ENCODE data around the gene PEDS1. TPM values are rescaled to one million over a fixed set of nuclear protein-coding genes. Genes with fewer than 3 reads are reported as not detected.

Gene PEDS1
- total and polyA plus RNA-seq, 2 of the 13 experiments (the other 11 are each of a cell fraction or from before 2014, with no cell fraction given): 30.5 to 93.9 TPM

DNA sequence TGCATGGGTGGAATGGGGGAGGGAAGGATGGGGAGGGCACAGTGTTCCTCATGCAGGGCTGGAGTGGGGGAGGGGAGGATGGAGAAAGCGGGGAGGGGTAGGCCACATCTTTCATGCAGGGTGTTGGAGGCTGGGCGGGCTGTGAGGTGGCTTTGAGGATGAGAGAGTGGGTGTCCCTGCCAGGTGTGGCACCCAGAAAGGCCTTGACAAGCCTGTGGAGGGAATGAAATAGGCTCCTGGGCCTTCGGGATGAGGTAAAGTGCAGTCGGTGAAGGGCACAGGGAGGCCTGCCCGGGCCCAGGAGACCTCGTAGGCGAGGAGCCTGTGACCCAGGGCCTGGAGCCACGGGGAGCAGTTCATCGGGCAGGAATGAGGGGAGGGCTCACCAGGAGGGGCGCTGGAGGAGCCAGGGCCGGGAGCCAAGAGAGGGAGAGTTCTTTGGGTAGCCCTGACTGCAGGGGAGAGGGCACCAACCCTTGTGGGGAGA, 44.7 kb upstream of the PEDS1 start (continued):
- TF ChIP-seq ZNF879 (CRISPR knock-in tag; IDR thresholded peaks at IDR 0.05) (no peak), SIX4 (CRISPR knock-in tag; IDR thresholded peaks at IDR 0.05) (no peak), ZNF780A (CRISPR knock-in tag; IDR thresholded peaks at IDR 0.05) (no peak), ZNF251 (CRISPR knock-in tag; IDR thresholded peaks at IDR 0.05) (no peak), ZNF83 (CRISPR knock-in tag; IDR thresholded peaks at IDR 0.05; ENCODE audit: borderline replicate concordance) (no peak), SPEN (CRISPR knock-in tag; IDR thresholded peaks at IDR 0.05; ENCODE audit: low read depth) (0 out of 2 replicates have a peak, but pooled peaks have one; percentile 25), ZNF619 (CRISPR knock-in tag; IDR thresholded peaks at IDR 0.05) (no peak), ZKSCAN1 (IDR thresholded peaks at IDR 0.05; ENCODE audit: low read length) (no peak), ATF7 (IDR thresholded peaks at IDR 0.05) (no peak), ATF7 (CRISPR knock-in tag; IDR thresholded peaks at IDR 0.05) (0 out of 2 replicates have a peak, but pooled peaks have one; percentile 41), SMAD9 (CRISPR knock-in tag; IDR thresholded peaks at IDR 0.05) (no peak)
- TF ChIP-seq, protein P1, sequence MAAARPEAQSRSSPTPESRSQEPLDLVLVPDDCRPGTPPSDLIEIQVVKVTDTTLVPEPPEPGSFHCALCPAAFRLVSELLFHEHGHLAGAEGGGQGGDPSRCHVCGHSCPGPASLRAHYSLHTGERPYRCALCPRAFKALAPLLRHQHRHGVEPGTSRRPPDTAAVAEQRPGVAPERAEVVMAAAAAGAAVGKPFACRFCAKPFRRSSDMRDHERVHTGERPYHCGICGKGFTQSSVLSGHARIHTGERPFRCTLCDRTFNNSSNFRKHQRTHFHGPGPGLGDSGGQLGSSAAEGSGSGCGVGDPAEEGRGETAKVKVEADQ (CRISPR knock-in tag; IDR thresholded peaks at IDR 0.05; ENCODE audit: borderline replicate concordance): no peak
- TF ChIP-seq, protein P2, sequence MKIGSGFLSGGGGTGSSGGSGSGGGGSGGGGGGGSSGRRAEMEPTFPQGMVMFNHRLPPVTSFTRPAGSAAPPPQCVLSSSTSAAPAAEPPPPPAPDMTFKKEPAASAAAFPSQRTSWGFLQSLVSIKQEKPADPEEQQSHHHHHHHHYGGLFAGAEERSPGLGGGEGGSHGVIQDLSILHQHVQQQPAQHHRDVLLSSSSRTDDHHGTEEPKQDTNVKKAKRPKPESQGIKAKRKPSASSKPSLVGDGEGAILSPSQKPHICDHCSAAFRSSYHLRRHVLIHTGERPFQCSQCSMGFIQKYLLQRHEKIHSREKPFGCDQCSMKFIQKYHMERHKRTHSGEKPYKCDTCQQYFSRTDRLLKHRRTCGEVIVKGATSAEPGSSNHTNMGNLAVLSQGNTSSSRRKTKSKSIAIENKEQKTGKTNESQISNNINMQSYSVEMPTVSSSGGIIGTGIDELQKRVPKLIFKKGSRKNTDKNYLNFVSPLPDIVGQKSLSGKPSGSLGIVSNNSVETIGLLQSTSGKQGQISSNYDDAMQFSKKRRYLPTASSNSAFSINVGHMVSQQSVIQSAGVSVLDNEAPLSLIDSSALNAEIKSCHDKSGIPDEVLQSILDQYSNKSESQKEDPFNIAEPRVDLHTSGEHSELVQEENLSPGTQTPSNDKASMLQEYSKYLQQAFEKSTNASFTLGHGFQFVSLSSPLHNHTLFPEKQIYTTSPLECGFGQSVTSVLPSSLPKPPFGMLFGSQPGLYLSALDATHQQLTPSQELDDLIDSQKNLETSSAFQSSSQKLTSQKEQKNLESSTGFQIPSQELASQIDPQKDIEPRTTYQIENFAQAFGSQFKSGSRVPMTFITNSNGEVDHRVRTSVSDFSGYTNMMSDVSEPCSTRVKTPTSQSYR (CRISPR knock-in tag; IDR thresholded peaks at IDR 0.05; ENCODE audit: borderline replicate concordance): peak; percentile 38; the same call in 1 of the 2 replicates
- TF ChIP-seq, protein P3, sequence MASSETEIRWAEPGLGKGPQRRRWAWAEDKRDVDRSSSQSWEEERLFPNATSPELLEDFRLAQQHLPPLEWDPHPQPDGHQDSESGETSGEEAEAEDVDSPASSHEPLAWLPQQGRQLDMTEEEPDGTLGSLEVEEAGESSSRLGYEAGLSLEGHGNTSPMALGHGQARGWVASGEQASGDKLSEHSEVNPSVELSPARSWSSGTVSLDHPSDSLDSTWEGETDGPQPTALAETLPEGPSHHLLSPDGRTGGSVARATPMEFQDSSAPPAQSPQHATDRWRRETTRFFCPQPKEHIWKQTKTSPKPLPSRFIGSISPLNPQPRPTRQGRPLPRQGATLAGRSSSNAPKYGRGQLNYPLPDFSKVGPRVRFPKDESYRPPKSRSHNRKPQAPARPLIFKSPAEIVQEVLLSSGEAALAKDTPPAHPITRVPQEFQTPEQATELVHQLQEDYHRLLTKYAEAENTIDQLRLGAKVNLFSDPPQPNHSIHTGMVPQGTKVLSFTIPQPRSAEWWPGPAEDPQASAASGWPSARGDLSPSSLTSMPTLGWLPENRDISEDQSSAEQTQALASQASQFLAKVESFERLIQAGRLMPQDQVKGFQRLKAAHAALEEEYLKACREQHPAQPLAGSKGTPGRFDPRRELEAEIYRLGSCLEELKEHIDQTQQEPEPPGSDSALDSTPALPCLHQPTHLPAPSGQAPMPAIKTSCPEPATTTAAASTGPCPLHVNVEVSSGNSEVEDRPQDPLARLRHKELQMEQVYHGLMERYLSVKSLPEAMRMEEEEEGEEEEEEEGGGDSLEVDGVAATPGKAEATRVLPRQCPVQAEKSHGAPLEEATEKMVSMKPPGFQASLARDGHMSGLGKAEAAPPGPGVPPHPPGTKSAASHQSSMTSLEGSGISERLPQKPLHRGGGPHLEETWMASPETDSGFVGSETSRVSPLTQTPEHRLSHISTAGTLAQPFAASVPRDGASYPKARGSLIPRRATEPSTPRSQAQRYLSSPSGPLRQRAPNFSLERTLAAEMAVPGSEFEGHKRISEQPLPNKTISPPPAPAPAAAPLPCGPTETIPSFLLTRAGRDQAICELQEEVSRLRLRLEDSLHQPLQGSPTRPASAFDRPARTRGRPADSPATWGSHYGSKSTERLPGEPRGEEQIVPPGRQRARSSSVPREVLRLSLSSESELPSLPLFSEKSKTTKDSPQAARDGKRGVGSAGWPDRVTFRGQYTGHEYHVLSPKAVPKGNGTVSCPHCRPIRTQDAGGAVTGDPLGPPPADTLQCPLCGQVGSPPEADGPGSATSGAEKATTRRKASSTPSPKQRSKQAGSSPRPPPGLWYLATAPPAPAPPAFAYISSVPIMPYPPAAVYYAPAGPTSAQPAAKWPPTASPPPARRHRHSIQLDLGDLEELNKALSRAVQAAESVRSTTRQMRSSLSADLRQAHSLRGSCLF (CRISPR knock-in tag; IDR thresholded peaks at IDR 0.05; ENCODE audit: borderline replicate concordance): no peak
- TF ChIP-seq, protein P4, sequence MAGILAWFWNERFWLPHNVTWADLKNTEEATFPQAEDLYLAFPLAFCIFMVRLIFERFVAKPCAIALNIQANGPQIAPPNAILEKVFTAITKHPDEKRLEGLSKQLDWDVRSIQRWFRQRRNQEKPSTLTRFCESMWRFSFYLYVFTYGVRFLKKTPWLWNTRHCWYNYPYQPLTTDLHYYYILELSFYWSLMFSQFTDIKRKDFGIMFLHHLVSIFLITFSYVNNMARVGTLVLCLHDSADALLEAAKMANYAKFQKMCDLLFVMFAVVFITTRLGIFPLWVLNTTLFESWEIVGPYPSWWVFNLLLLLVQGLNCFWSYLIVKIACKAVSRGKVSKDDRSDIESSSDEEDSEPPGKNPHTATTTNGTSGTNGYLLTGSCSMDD (CRISPR knock-in tag; IDR thresholded peaks at IDR 0.05): no peak
- TF ChIP-seq, protein P5, sequence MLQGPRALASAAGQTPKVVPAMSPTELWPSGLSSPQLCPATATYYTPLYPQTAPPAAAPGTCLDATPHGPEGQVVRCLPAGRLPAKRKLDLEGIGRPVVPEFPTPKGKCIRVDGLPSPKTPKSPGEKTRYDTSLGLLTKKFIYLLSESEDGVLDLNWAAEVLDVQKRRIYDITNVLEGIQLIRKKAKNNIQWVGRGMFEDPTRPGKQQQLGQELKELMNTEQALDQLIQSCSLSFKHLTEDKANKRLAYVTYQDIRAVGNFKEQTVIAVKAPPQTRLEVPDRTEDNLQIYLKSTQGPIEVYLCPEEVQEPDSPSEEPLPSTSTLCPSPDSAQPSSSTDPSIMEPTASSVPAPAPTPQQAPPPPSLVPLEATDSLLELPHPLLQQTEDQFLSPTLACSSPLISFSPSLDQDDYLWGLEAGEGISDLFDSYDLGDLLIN (CRISPR knock-in tag; IDR thresholded peaks at IDR 0.05; ENCODE audit: borderline replicate concordance): no peak
- TF ChIP-seq, protein P6, sequence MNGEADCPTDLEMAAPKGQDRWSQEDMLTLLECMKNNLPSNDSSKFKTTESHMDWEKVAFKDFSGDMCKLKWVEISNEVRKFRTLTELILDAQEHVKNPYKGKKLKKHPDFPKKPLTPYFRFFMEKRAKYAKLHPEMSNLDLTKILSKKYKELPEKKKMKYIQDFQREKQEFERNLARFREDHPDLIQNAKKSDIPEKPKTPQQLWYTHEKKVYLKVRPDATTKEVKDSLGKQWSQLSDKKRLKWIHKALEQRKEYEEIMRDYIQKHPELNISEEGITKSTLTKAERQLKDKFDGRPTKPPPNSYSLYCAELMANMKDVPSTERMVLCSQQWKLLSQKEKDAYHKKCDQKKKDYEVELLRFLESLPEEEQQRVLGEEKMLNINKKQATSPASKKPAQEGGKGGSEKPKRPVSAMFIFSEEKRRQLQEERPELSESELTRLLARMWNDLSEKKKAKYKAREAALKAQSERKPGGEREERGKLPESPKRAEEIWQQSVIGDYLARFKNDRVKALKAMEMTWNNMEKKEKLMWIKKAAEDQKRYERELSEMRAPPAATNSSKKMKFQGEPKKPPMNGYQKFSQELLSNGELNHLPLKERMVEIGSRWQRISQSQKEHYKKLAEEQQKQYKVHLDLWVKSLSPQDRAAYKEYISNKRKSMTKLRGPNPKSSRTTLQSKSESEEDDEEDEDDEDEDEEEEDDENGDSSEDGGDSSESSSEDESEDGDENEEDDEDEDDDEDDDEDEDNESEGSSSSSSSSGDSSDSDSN (CRISPR knock-in tag; IDR thresholded peaks at IDR 0.05): no peak

All from HepG2 (cell line).